H9 (cell line): Measurements from ENCODE around the gene LMBR1. TPM values are rescaled to one million over a fixed set of nuclear protein-coding genes. Genes with fewer than 3 reads are reported as not detected.

Experiments used
- DNase-seq: peaks from one replicate; pipeline ENCODE4 v3.0.0-alpha.2; 2017
- H2AFZ ChIP-seq: one replicate; pipeline ENCODE4 v1.6.1; 2013; ENCODE audit warnings: mild to moderate bottlenecking, low read length, control low read depth, moderate library complexity
- H2AK5ac ChIP-seq: 2 replicates; pipeline ENCODE4 v1.6.1; 2013; ENCODE audit warnings: low read length, control low read depth, mixed read lengths; ENCODE audit not compliant: insufficient read length
- H2BK120ac ChIP-seq: one replicate; pipeline ENCODE4 v1.6.1; 2013; ENCODE audit warnings: low read depth, mild to moderate bottlenecking, low read length, control low read depth, inconsistent platforms; ENCODE audit not compliant: poor library complexity, severe bottlenecking
- H2BK12ac ChIP-seq: 2 replicates; pipeline ENCODE4 v1.6.1; 2013; ENCODE audit warnings: low read length, control low read depth, mixed read lengths, low read depth; ENCODE audit not compliant: insufficient read length
- H2BK15ac ChIP-seq: 2 replicates; pipeline ENCODE4 v1.6.1; 2013; ENCODE audit warnings: low read depth, low read length, control low read depth
- H2BK20ac ChIP-seq: one replicate; pipeline ENCODE4 v1.6.1; 2013; ENCODE audit warnings: low read depth, mild to moderate bottlenecking, low read length, control low read depth, inconsistent platforms; ENCODE audit not compliant: poor library complexity, severe bottlenecking
- H2BK5ac ChIP-seq: 2 replicates; pipeline ENCODE4 v1.6.1; 2013; ENCODE audit warnings: low read length, control low read depth, mixed read lengths; ENCODE audit not compliant: insufficient read length
- H3K14ac ChIP-seq: 2 replicates; pipeline ENCODE4 v1.6.1; 2013; ENCODE audit warnings: low read length, control low read depth; ENCODE audit not compliant: insufficient read depth
- H3K18ac ChIP-seq: 2 replicates; pipeline ENCODE4 v1.6.1; 2013; ENCODE audit warnings: low read depth, mild to moderate bottlenecking, mixed read lengths, low read length, control low read depth; ENCODE audit not compliant: insufficient read length
- H3K23ac ChIP-seq: 2 replicates; pipeline ENCODE4 v1.6.1; 2013; ENCODE audit warnings: low read length, control low read depth, mixed read lengths, low read depth; ENCODE audit not compliant: insufficient read length
- H3K23me2 ChIP-seq: 2 replicates; pipeline ENCODE4 v1.6.1; 2013; ENCODE audit warnings: low read depth, mild to moderate bottlenecking, mixed read lengths, low read length, control low read depth; ENCODE audit not compliant: insufficient read length, poor library complexity, severe bottlenecking
- H3K27ac ChIP-seq: 2 replicates; pipeline ENCODE4 v1.5.1; 2013; ENCODE audit warnings: low read length, control low read depth, mixed read lengths, low read depth; ENCODE audit not compliant: insufficient read length
- H3K27me3 ChIP-seq: 2 replicates; pipeline ENCODE4 v1.6.1; 2013; ENCODE audit warnings: low read length, control low read depth, inconsistent platforms; ENCODE audit not compliant: insufficient read depth
- H3K4ac ChIP-seq: 2 replicates; pipeline ENCODE4 v1.6.1; 2013; ENCODE audit warnings: low read depth, mild to moderate bottlenecking, control low read depth, inconsistent platforms, low read length, moderate library complexity
- H3K4me1 ChIP-seq: 2 replicates; pipeline ENCODE4 v1.6.1; 2013; ENCODE audit warnings: low read length, control low read depth, inconsistent platforms; ENCODE audit not compliant: insufficient read depth
- H3K4me2 ChIP-seq: 2 replicates; pipeline ENCODE4 v1.6.1; 2013; ENCODE audit warnings: low read length, control low read depth, mixed read lengths; ENCODE audit not compliant: insufficient read length, insufficient read depth
- H3K56ac ChIP-seq: 2 replicates; pipeline ENCODE4 v1.6.1; 2013; ENCODE audit warnings: low read depth, mild to moderate bottlenecking, mixed read lengths, low read length, control low read depth; ENCODE audit not compliant: insufficient read length
- H3K79me1 ChIP-seq: 2 replicates; pipeline ENCODE4 v1.6.1; 2013; ENCODE audit warnings: low read depth, mild to moderate bottlenecking, moderate library complexity, low read length, control low read depth, inconsistent platforms; ENCODE audit not compliant: insufficient read depth, poor library complexity, severe bottlenecking
- H3K79me2 ChIP-seq: 2 replicates; pipeline ENCODE4 v1.6.1; 2013; ENCODE audit warnings: low read length, control low read depth, inconsistent platforms; ENCODE audit not compliant: insufficient read depth
- H3K9ac ChIP-seq: 2 replicates; pipeline ENCODE4 v1.6.1; 2013; ENCODE audit warnings: low read length, control low read depth, mixed read lengths; ENCODE audit not compliant: insufficient read length; ENCODE audit errors: extremely low read depth
- H3K9me3 ChIP-seq: one replicate; pipeline ENCODE4 v1.6.1; 2013; ENCODE audit warnings: low read depth, low read length, inconsistent platforms; ENCODE audit not compliant: control insufficient read depth
- H3T11ph ChIP-seq: one replicate; pipeline ENCODE4 v1.6.1; 2013; ENCODE audit warnings: mild to moderate bottlenecking, low read length, control low read depth, inconsistent platforms
- H4K20me1 ChIP-seq: one replicate; pipeline ENCODE4 v1.6.1; 2013; ENCODE audit not compliant: control insufficient read depth, insufficient read length, insufficient read depth
- H4K5ac ChIP-seq: 2 replicates; pipeline ENCODE4 v1.6.1; 2013; ENCODE audit warnings: low read depth, mild to moderate bottlenecking, mixed read lengths, low read length, control low read depth; ENCODE audit not compliant: insufficient read length
- H4K8ac ChIP-seq: replicated peaks from 2 replicates; pipeline ENCODE4 v1.6.1; 2013; ENCODE audit warnings: low read length, control low read depth, mixed read lengths, low read depth; ENCODE audit not compliant: insufficient read length
- H4K91ac ChIP-seq: 2 replicates; pipeline ENCODE4 v1.6.1; 2013; ENCODE audit warnings: low read depth, mild to moderate bottlenecking, moderate library complexity, mixed read lengths, low read length, control low read depth; ENCODE audit not compliant: insufficient read length
- H3K27ac Mint-ChIP-seq, 3 experiments: 2 replicates in 2 of 3; 3 replicates in 1 of 3; pipeline ENCODE4 v1.8.0; 2020 to 2021; ENCODE audit warnings: mixed read lengths in 3 of 3, mild to moderate bottlenecking in 1 of 3, moderate library complexity in 1 of 3
- H3K27me3 Mint-ChIP-seq: 2 replicates; pipeline ENCODE4 v1.8.0; 2021; ENCODE audit warnings: low read depth, mild to moderate bottlenecking, moderate library complexity, mixed read lengths
- H3K36me3 Mint-ChIP-seq, 3 experiments: 2 replicates in 2 of 3; 3 replicates in 1 of 3; pipeline ENCODE4 v1.8.0; 2020 to 2021; ENCODE audit warnings: low read depth in 3 of 3, mixed read lengths in 3 of 3; ENCODE audit not compliant: insufficient read depth in 1 of 3
- H3K4me1 Mint-ChIP-seq, 2 experiments: 2 replicates each; pipeline ENCODE4 v1.8.0; 2020; ENCODE audit warnings: mixed read lengths in 2 of 2
- H3K4me3 Mint-ChIP-seq, 2 experiments: 2 replicates in 1 of 2; 3 replicates in 1 of 2; pipeline ENCODE4 v1.8.0; 2020 to 2021; ENCODE audit warnings: mild to moderate bottlenecking in 2 of 2, mixed read lengths in 2 of 2, moderate library complexity in 1 of 2
- H3K9me3 Mint-ChIP-seq, 2 experiments: 2 replicates in 1 of 2; 3 replicates in 1 of 2; pipeline ENCODE4 v1.8.0; 2020; ENCODE audit warnings: mild to moderate bottlenecking in 2 of 2, mixed read lengths in 2 of 2, moderate library complexity in 1 of 2
- WGBS: extraction: QIAGEN DNeasy Blood & Tissue Kit; methylation state at CpG from one replicate; pipeline ENCODE4 v1.1.7; 2013; ENCODE audit warnings: missing lambda C conversion rate, low lambda C conversion rate, mixed read lengths; ENCODE audit not compliant: insufficient read length; ENCODE audit errors: extremely low coverage; 5-methylcytosine and 5-hydroxymethylcytosine counted together
- total RNA-seq: library from RNA; stranded (reverse); gene quantifications from 2 replicates; pipeline ENCODE4 v1.2.1, GENCODE V29; 2021
- TF ChIP-seq, protein P1 (sequence below): fragments of 200-600 bp; sonication (generic); conservative IDR thresholded peaks from 3 replicates; pipeline ENCODE4 v1.8.0; 2021; ENCODE audit warnings: antibody characterized with exemption, mild to moderate bottlenecking

The LMBR1 gene
- total RNA-seq, 1 experiment from 2014 or later, result 62.3 TPM

DNA sequence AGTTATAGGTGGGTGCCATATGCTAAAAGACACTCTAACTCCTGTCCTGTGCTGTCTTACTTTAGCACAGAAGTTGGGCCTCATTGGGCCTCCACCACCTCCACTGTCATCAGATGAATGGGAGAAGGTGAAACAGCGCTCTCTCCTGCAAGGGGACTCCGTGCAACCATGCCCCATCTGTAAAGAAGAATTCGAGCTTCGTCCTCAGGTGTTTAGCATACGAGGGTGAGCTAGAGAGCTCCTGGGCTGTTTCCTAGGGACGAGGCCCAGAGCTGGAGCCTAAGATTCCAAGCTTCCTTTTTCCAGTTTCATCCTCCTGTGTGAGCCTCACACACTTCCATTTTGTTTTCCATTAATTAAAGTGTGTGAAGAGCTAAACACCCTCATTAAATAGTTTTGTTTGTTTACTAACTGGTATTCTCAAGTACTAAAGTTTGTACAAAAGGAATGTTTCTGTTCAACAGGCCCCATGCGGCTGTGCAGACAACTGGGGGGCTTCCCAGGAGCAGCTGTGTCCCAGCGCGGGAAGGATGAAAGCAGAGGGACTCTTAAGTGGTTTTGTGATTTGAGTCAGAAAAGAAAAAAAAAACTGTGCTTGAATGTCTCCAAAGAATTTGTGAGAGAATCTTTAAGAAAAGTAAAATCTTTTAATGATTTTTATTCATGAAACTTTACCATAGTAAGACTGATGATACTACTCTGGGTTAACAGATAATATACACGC lies 238.3 kb downstream of the LMBR1 start:
- Histone ChIP-seq H2BK120ac (no peak overlapping the region), H2AFZ (no peak overlapping the region), H2BK12ac (no peak overlapping the region), H3K4ac (no peak overlapping the region), H3K27ac (no peak overlapping the region), H2BK5ac (no peak overlapping the region), H3K23ac (no peak overlapping the region), H3K4me1 (no peaks in the 10 kb centered on the region; the same call in 1 of the 2 replicates), H4K20me1 (no peaks in the 10 kb centered on the region), H4K91ac (no peak overlapping the region), H2AK5ac (no peak overlapping the region), H3K79me1 (no peaks in the 10 kb centered on the region), H2BK15ac (no peak overlapping the region), H3K14ac (no peak overlapping the region), H3K56ac (no peak overlapping the region), H3K23me2 (no peaks in the 10 kb centered on the region), H3K9me3 (no peaks in the 10 kb centered on the region), H3K79me2 (no peaks in the 10 kb centered on the region), H4K8ac (no peak overlapping the region), H4K5ac (no peak overlapping the region), H3K4me2 (no peak overlapping the region), H3T11ph (no peak overlapping the region), H3K27me3 (no peaks in the 10 kb centered on the region), H2BK20ac (no peak overlapping the region), H3K9ac (no peak overlapping the region), H3K18ac (no peak overlapping the region)
- Mint-ChIP-seq H3K4me1 (peaks cover 10 to 18% of the 10 kb centered on the region in 2 experiments), H3K27me3 (peaks cover 2% of the 10 kb centered on the region; the same call in 1 of the 2 replicates), H3K9me3 (peaks cover 6 to 20% of the 10 kb centered on the region in 2 experiments; a peak in 3 of 5 replicates), H3K4me3 (no peak overlapping the region), H3K36me3 (peaks cover 3 to 24% (median 4%) of the 10 kb centered on the region in 3 experiments; a peak in 5 of 7 replicates), H3K27ac (peak overlapping the region in 1 of 3 experiments; percentile 96; a peak in 3 of 7 replicates)
- TF ChIP-seq, protein P1, sequence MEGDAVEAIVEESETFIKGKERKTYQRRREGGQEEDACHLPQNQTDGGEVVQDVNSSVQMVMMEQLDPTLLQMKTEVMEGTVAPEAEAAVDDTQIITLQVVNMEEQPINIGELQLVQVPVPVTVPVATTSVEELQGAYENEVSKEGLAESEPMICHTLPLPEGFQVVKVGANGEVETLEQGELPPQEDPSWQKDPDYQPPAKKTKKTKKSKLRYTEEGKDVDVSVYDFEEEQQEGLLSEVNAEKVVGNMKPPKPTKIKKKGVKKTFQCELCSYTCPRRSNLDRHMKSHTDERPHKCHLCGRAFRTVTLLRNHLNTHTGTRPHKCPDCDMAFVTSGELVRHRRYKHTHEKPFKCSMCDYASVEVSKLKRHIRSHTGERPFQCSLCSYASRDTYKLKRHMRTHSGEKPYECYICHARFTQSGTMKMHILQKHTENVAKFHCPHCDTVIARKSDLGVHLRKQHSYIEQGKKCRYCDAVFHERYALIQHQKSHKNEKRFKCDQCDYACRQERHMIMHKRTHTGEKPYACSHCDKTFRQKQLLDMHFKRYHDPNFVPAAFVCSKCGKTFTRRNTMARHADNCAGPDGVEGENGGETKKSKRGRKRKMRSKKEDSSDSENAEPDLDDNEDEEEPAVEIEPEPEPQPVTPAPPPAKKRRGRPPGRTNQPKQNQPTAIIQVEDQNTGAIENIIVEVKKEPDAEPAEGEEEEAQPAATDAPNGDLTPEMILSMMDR, result no peak
- WGBS, result no CpG with 5 or more reads among the region's 10 CpGs
- DNase-seq, result no peak
